Activated CD8-positive, alpha-beta T cell treated with anti-CD3 and anti-CD28 coated beads, Interleukin-2, amount 10 ng/mL, durations not matched to agents 7 days and 5 days (primary cell): ENCODE measurements around the gene SNORC. TPM values are rescaled to one million over a fixed set of nuclear protein-coding genes. Genes with fewer than 3 reads are reported as not detected.

Source experiments
- ATAC-seq: fragments of 150-1000 bp; cut with Tn5 transposase; one replicate; pipeline ENCODE4 v1.10.0; 2021; ENCODE audit warnings: moderate library complexity
- CTCF ChIA-PET: fragments of 350-600 bp; sonication (Branson Sonifier 250); formaldehyde crosslinking; loops from one replicate; lab custom pipeline; 2021; ENCODE audit warnings: antibody characterized with exemption; lab: Charles Lee
- POLR2A ChIA-PET: fragments of 350-600 bp; sonication (Branson Sonifier 250); formaldehyde crosslinking; loops from one replicate; lab custom pipeline; 2021; ENCODE audit warnings: antibody characterized with exemption; lab: Charles Lee
- DNase-seq: peaks from one replicate; pipeline ENCODE4 v3.0.0-alpha.2; 2020
- H3K27ac Mint-ChIP-seq: one replicate; pipeline ENCODE4 v1.8.0; 2021; ENCODE audit warnings: mild to moderate bottlenecking, mixed read lengths
- H3K27me3 Mint-ChIP-seq: one replicate; pipeline ENCODE4 v1.8.0; 2021; ENCODE audit warnings: low read depth, mixed read lengths
- H3K36me3 Mint-ChIP-seq: one replicate; pipeline ENCODE4 v1.8.0; 2021; ENCODE audit warnings: low read depth, mixed read lengths
- H3K4me1 Mint-ChIP-seq: one replicate; pipeline ENCODE4 v1.8.0; 2021; ENCODE audit warnings: low read depth, mixed read lengths
- H3K4me3 Mint-ChIP-seq: one replicate; pipeline ENCODE4 v1.8.0; 2021; ENCODE audit warnings: mild to moderate bottlenecking, mixed read lengths
- H3K9me3 Mint-ChIP-seq: one replicate; pipeline ENCODE4 v1.8.0; 2022; ENCODE audit warnings: mixed read lengths; ENCODE audit not compliant: insufficient read depth
- total RNA-seq, 2 experiments: library from RNA; stranded (reverse); gene quantifications; one replicate each; pipeline ENCODE4 v1.2.3, GENCODE V29; 2021

The SNORC gene
- total RNA-seq, 2 experiments from 2014 or later: 0.99 to 2.2 TPM

GRCh38 chr2:232877940-232878511 is 8.0 kb downstream of the SNORC start:
- no peak overlapping the region for H3K4me3 Mint-ChIP-seq
- H3K27me3 Mint-ChIP-seq: peaks cover 11% of the 10 kb centered on the region
- H3K36me3 Mint-ChIP-seq: no peaks in the 10 kb centered on the region
- H3K27ac Mint-ChIP-seq: no peak overlapping the region
- DNase-seq (no peak), ATAC-seq (no peak)
- ChIA-PET POLR2A (no interaction called here), CTCF (no interaction called here)
- peaks cover 8% of the 10 kb centered on the region for H3K4me1 Mint-ChIP-seq
- H3K9me3 Mint-ChIP-seq: no peaks in the 10 kb centered on the region

- DNase-seq (no peak), ATAC-seq (no peak)
- Mint-ChIP-seq H3K27me3 (peaks cover 11% of the 10 kb centered on the region), H3K36me3 (no peaks in the 10 kb centered on the region), H3K27ac (no peak overlapping the region), H3K4me3 (no peak overlapping the region), H3K9me3 (no peaks in the 10 kb centered on the region), H3K4me1 (peaks cover 8% of the 10 kb centered on the region)
- ChIA-PET POLR2A (no interaction called here), CTCF (no interaction called here)
These were observed 9.0 kb downstream of the SNORC start for GRCh38 chr2:232878855-232879617.

GRCh38 chr2:232879618-232880494 is 9.8 kb downstream of the SNORC start:
- peaks cover 11% of the 10 kb centered on the region for H3K27me3 Mint-ChIP-seq
- H3K36me3 Mint-ChIP-seq: no peaks in the 10 kb centered on the region
- ATAC-seq: no peak
- CTCF ChIA-PET: no interaction called here
- no peak overlapping the region for H3K27ac Mint-ChIP-seq
- POLR2A ChIA-PET: no interaction called here
- no peaks in the 10 kb centered on the region for H3K9me3 Mint-ChIP-seq
- peaks cover 8% of the 10 kb centered on the region for H3K4me1 Mint-ChIP-seq
- H3K4me3 Mint-ChIP-seq: no peak overlapping the region
- no peak for DNase-seq

GRCh38 chr2:232880764-232881351 is 10.8 kb downstream of the SNORC start:
- no peak for ATAC-seq
- H3K4me3 Mint-ChIP-seq: no peak overlapping the region
- ChIA-PET POLR2A (no interaction called here), CTCF (no interaction called here)
- H3K9me3 Mint-ChIP-seq: no peaks in the 10 kb centered on the region
- H3K27ac Mint-ChIP-seq: no peak overlapping the region
- peaks cover 4% of the 10 kb centered on the region for H3K27me3 Mint-ChIP-seq
- H3K4me1 Mint-ChIP-seq: no peaks in the 10 kb centered on the region
- no peaks in the 10 kb centered on the region for H3K36me3 Mint-ChIP-seq
- DNase-seq: no peak

GRCh38 chr2:232882085-232882484 is 12.0 kb downstream of the SNORC start:
- ChIA-PET POLR2A (no interaction called here), CTCF (no interaction called here)
- no peak overlapping the region for H3K4me3 Mint-ChIP-seq
- DNase-seq: no peak
- H3K27ac Mint-ChIP-seq: no peak overlapping the region
- H3K4me1 Mint-ChIP-seq: no peaks in the 10 kb centered on the region
- H3K36me3 Mint-ChIP-seq: no peaks in the 10 kb centered on the region
- no peaks in the 10 kb centered on the region for H3K9me3 Mint-ChIP-seq
- peaks cover 4% of the 10 kb centered on the region for H3K27me3 Mint-ChIP-seq
- no peak for ATAC-seq

GRCh38 chr2:232882505-232883115 is 12.5 kb downstream of the SNORC start:
- CTCF ChIA-PET: no interaction called here

GRCh38 chr2:232883116-232883721 is 13.2 kb downstream of the SNORC start:
- H3K9me3 Mint-ChIP-seq: no peaks in the 10 kb centered on the region
- no peak overlapping the region for H3K27ac Mint-ChIP-seq
- H3K4me3 Mint-ChIP-seq: no peak overlapping the region
- ATAC-seq (no peak), DNase-seq (no peak)
- peaks cover 3% of the 10 kb centered on the region for H3K27me3 Mint-ChIP-seq
- POLR2A ChIA-PET: interaction anchor here (0.7 kb wide), 1 partner anchor 18 kb away, joined by 3 read pairs; no protein-coding TSS in a partner anchor
- CTCF ChIA-PET: no interaction called here
- H3K4me1 Mint-ChIP-seq: no peaks in the 10 kb centered on the region
- no peaks in the 10 kb centered on the region for H3K36me3 Mint-ChIP-seq

More at GRCh38 chr2:232882505-232883115, 12.5 kb downstream of the SNORC start:
- DNase-seq: no peak
- no peaks in the 10 kb centered on the region for H3K9me3 Mint-ChIP-seq
- H3K27me3 Mint-ChIP-seq: peaks cover 4% of the 10 kb centered on the region
- POLR2A ChIA-PET: no interaction called here
- H3K4me1 Mint-ChIP-seq: no peaks in the 10 kb centered on the region
- no peak for ATAC-seq
- no peak overlapping the region for H3K27ac Mint-ChIP-seq
- no peak overlapping the region for H3K4me3 Mint-ChIP-seq
- no peaks in the 10 kb centered on the region for H3K36me3 Mint-ChIP-seq

- Mint-ChIP-seq H3K27ac (peak overlapping the region; percentile 34), H3K36me3 (no peaks in the 10 kb centered on the region), H3K27me3 (peaks cover 3% of the 10 kb centered on the region), H3K4me1 (no peaks in the 10 kb centered on the region), H3K4me3 (no peak overlapping the region), H3K9me3 (no peaks in the 10 kb centered on the region)
- DNase-seq (no peak), ATAC-seq (no peak)
- CTCF ChIA-PET: no interaction called here
- POLR2A ChIA-PET: interaction anchor here (0.6 to 0.7 kb wide), 2 partner anchors 17 to 254 kb away, joined by 3 to 5 read pairs; no protein-coding TSS in a partner anchor
These were observed 13.9 kb downstream of the SNORC start for GRCh38 chr2:232884001-232884421.

GRCh38 chr2:232884549-232885263 is 14.6 kb downstream of the SNORC start:
- ChIA-PET POLR2A (no interaction called here), CTCF (no interaction called here)
- no peak for ATAC-seq

GRCh38 chr2:232885264-232885961 is 15.3 kb downstream of the SNORC start:
- ChIA-PET POLR2A (no interaction called here), CTCF (no interaction called here)
- H3K27ac Mint-ChIP-seq: no peak overlapping the region
- H3K27me3 Mint-ChIP-seq: peaks cover 3% of the 10 kb centered on the region
- H3K4me3 Mint-ChIP-seq: no peak overlapping the region
- no peaks in the 10 kb centered on the region for H3K9me3 Mint-ChIP-seq
- DNase-seq (no peak), ATAC-seq (no peak)
- H3K4me1 Mint-ChIP-seq: no peaks in the 10 kb centered on the region
- no peaks in the 10 kb centered on the region for H3K36me3 Mint-ChIP-seq

More at GRCh38 chr2:232884549-232885263, 14.6 kb downstream of the SNORC start:
- Mint-ChIP-seq H3K27ac (no peak overlapping the region), H3K4me3 (no peak overlapping the region), H3K27me3 (peaks cover 3% of the 10 kb centered on the region), H3K9me3 (no peaks in the 10 kb centered on the region), H3K4me1 (no peaks in the 10 kb centered on the region), H3K36me3 (no peaks in the 10 kb centered on the region)
- no peak for DNase-seq
